ENCODE results near the gene SF3B2.
A peak's percentile ranks its signal among the peaks of the same experiment; 100 is the strongest.

The SF3B2 gene

GRCh38 chr11:66050581-66051231 lies 1.5 kb upstream of the SF3B2 start:
- no peak for DNase-seq

- DNase-seq = no peak
Observed at GRCh38 chr11:66051371-66051765, 796 bp upstream of the SF3B2 start.

- no peak for DNase-seq
Observed at GRCh38 chr11:66052664-66052982, 459 bp downstream of the SF3B2 start.

GRCh38 chr11:66055021-66055420 lies 2.9 kb downstream of the SF3B2 start:
- DNase-seq = no peak

GRCh38 chr11:66056501-66056900 lies 4.3 kb downstream of the SF3B2 start:
- no peak for DNase-seq

- DNase-seq = no peak
Observed at GRCh38 chr11:66059966-66060680, 8.0 kb downstream of the SF3B2 start.

- no peak for DNase-seq
Observed at GRCh38 chr11:66061268-66061667, 9.1 kb downstream of the SF3B2 start.

GRCh38 chr11:66062408-66062807 lies 10.2 kb downstream of the SF3B2 start:
- DNase-seq = no peak

GRCh38 chr11:66063900-66064299 lies 11.7 kb downstream of the SF3B2 start:
- DNase-seq = no peak

- DNase-seq = no peak
Observed at GRCh38 chr11:66064571-66064970, 12.4 kb downstream of the SF3B2 start.

- no peak for DNase-seq
Observed at GRCh38 chr11:66066751-66067150, 14.6 kb downstream of the SF3B2 start.

- DNase-seq = no peak
Observed at GRCh38 chr11:66067640-66068039, 15.5 kb downstream of the SF3B2 start.

GRCh38 chr11:66068154-66068821 lies 16.1 kb downstream of the SF3B2 start:
- DNase-seq = peak; percentile 64 to 70

- no peak for DNase-seq
Observed at GRCh38 chr11:66068923-66069714, 17.0 kb downstream of the SF3B2 start.

- DNase-seq = peak; percentile 38 to 43
Observed at GRCh38 chr11:66069715-66070603, 17.8 kb downstream of the SF3B2 start, which contains the start of gene PACS1. TSS of gene PACS1 (plus strand) at chr11:66070272. CDS start at chr11:66070487, 215 bp downstream.

GRCh38 chr11:66070604-66071380 lies 18.6 kb downstream of the SF3B2 start:
- DNase-seq = no peak

- DNase-seq = no peak
Observed at GRCh38 chr11:66071381-66071801, 19.2 kb downstream of the SF3B2 start.

GRCh38 chr11:66072081-66072480 lies 19.9 kb downstream of the SF3B2 start:
- DNase-seq = no peak

GRCh38 chr11:66072518-66072917 lies 20.4 kb downstream of the SF3B2 start:
- DNase-seq = no peak

- DNase-seq = no peak
Observed at GRCh38 chr11:66073669-66074068, 21.5 kb downstream of the SF3B2 start.

- DNase-seq = no peak
Observed at GRCh38 chr11:66075273-66075672, 23.1 kb downstream of the SF3B2 start.

Measured in NCI-H2081 (cell line).